Fibroblast of mammary gland (primary cell): ENCODE results near the gene LRRC61.
"Not testable (repeated sequence)": the region's sequence is repeated elsewhere in the genome, so short reads cannot be mapped to it uniquely, and the experiment has no call there.

ENCODE experiments used
- DNase-seq: peaks from one replicate; pipeline ENCODE4 v3.0.0-alpha.2; 2010; ENCODE audit warnings: low read depth
- H3K4me3 ChIP-seq: 2 replicates; pipeline ENCODE4 v1.5.1; 2011; ENCODE audit warnings: low read depth, mild to moderate bottlenecking, low read length, moderate library complexity; ENCODE audit not compliant: control insufficient read depth
- TF ChIP-seq, protein P1 (sequence below): conservative IDR thresholded peaks from 2 replicates; pipeline ENCODE4 v1.5.1; 2011; ENCODE audit warnings: low read depth, low read length, inconsistent platforms; ENCODE audit not compliant: control insufficient read depth, insufficient read depth

LRRC61 gene

DNA sequence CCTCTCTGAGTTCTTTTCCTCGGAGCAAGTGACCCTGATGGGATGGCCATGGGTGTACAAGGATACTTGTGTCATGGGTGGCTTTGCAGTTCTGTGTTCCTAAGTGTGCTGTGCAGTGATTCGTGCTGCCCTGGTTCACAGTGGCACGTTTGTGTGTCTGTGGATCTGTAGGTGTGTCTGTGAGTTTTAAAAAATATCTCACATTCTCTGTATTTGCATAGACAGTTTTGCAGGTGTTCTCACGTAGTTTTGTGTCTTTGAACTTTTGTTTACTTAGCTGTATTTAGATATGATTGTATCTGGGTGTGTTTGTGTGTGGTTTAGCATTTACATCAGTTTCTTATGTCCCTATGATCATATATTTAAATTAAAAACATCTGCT lies 59.7 kb downstream of the LRRC61 start:
- H3K4me3 ChIP-seq = no peak overlapping the region
- TF ChIP-seq, protein P1, sequence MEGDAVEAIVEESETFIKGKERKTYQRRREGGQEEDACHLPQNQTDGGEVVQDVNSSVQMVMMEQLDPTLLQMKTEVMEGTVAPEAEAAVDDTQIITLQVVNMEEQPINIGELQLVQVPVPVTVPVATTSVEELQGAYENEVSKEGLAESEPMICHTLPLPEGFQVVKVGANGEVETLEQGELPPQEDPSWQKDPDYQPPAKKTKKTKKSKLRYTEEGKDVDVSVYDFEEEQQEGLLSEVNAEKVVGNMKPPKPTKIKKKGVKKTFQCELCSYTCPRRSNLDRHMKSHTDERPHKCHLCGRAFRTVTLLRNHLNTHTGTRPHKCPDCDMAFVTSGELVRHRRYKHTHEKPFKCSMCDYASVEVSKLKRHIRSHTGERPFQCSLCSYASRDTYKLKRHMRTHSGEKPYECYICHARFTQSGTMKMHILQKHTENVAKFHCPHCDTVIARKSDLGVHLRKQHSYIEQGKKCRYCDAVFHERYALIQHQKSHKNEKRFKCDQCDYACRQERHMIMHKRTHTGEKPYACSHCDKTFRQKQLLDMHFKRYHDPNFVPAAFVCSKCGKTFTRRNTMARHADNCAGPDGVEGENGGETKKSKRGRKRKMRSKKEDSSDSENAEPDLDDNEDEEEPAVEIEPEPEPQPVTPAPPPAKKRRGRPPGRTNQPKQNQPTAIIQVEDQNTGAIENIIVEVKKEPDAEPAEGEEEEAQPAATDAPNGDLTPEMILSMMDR = no peak
- peak; percentile 29 for DNase-seq

DNA sequence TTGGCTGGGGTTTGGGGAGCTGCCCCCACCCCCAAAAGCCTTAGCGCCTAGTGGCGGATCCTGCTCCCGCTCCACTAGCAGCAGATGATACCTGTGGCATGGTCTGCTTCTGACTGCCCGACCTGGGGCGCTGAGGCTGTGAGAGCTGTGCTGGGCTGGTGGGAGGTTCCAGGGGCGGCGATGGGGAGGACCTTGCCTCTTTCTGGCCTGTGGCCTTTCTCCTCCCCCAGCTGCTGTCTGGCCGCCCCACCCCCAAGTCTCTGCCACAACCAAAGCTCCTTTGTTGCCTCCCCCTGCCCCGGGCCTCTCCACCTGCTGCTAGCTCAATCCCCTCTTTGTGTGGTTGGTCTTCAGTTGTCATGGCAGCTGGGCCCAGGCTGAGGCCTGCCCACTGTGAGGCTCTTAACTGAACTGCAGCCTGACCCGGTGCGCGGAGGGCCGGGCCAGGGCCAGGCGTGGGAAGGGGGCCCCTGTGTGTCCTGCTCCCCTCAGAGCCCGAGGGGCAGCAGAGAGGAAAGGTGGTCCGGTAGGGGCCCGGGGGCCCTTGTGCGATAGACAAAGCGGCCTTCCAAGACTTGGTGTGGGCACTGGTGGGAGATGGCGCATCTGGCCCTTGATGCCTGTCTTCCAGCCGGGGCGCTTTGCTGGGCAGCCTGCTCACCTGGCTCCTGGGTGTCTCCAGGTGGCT lies 60.7 kb downstream of the LRRC61 start:
- TF ChIP-seq, protein P1 = no peak
- DNase-seq = no peak
- no peak overlapping the region for H3K4me3 ChIP-seq

DNA sequence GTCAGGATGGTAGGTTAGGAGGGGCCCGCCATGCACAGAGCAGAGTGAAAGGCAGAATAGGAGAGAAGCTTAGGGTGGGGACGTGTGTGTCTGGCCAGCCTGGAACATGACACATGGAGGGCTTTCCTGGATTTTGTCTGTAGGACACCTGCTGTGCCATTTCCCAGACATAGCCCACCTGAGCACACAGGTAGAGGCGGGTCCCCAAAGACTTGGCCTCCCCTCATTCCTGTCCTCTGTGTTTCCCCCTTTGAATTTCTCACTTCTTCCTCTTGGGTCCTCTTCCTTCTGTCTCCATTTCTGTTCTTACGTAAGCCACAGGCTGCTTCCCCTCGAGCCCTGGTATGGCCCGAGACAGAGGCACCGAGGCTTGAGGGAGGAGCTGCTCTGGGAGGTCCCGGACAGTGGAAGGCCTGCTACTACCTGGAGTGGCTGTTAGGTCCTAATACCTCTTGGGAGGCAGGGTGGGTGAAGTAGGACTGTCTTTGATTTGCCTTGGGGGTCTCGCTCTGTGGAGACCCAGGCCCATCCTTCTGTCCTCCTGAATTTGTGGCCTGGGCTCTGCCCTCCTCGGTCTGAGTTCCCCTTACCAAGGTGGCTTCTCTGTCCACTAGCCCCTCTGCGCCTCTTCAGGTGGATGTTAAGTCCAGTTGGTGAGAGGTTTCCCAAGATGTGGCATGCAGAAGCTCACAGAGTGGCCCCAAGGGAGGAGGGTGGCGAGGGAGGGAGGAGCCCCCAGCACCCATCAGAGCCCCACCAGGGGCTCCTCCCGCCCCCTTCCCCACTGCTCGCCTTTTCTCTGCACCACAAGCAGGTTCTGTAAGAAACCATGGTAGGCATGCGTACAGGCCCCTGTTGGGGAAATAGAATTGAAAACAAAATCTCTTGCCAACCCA lies 61.5 kb downstream of the LRRC61 start:
- no peak overlapping the region for H3K4me3 ChIP-seq
- TF ChIP-seq, protein P1 = no peak
- no peak for DNase-seq

DNA sequence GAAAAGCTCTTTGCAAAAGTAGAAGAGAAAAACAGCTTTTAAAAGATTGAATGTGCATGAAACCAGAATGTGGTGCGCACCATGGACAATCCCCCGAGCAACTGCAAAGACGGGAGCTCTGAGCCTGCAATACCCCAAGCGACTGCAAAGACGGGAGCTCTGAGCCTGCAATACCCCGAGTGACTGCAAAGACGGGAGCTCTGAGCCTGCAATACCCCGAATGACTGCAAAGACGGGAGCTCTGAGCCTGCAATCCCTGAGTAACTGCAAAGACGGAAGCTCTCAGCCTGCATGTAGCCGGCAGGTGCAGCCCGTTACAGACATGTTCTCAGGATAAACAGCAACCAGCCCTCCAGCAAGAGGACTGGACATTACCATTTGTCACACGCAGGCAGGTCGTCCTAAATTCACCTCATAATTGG lies 62.2 kb downstream of the LRRC61 start:
- no peak overlapping the region for H3K4me3 ChIP-seq
- DNase-seq = no peak
- TF ChIP-seq, protein P1 = no peak

DNA sequence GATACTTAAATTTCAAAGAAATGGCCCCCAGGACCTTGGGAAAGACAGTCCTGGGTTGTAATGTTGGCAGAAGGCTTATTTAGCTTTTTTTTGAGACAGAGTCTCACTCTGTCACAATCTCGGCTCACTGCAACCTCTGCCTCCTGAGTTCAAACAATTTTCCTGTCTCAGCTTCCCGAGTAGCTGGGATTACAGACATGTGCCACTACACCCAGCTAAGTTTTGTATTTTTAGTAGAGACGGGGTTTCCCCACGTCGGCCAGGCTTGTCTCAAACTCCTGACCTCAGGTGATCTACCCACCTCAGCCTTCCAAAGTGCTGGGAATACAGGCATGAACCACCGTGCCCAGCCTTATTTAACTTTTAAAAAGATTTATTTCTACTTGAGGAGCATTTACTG lies 62.7 kb downstream of the LRRC61 start:
- not testable (repeated sequence) for H3K4me3 ChIP-seq, DNase-seq
